Gastroesophageal sphincter (tissue), 4 donors: ENCODE data around the gene MBOAT2. TPM values are rescaled to one million over a fixed set of nuclear protein-coding genes. Genes with fewer than 3 reads are reported as not detected.

ENCODE experiments used
- ATAC-seq: fragments of 150-250 bp; one replicate; pipeline ENCODE4 v1.9.1; 2016; ENCODE audit warnings: mild to moderate bottlenecking, moderate library complexity
- H3K27ac ChIP-seq, 4 donors: fragments of 200-600 bp; sonication (generic) in 3 of 4; 1 replicate in 3 of 4; 2 replicates in 1 of 4; pipeline ENCODE4 v1.5.1; 2016 to 2019
- H3K27me3 ChIP-seq: fragments of 200-600 bp; sonication (generic); one replicate; pipeline ENCODE4 v1.5.1; 2019
- H3K36me3 ChIP-seq, 2 donors: fragments of 200-600 bp; sonication (generic); one replicate each; pipeline ENCODE4 v1.5.1; 2019; ENCODE audit warnings: control low read depth in 1 of 2
- H3K4me1 ChIP-seq, 3 donors: fragments of 200-600 bp; sonication (generic); 1 replicate in 2 of 3; 2 replicates in 1 of 3; pipeline ENCODE4 v1.5.1; 2016 to 2019; ENCODE audit warnings: control low read depth in 2 of 3
- H3K4me3 ChIP-seq, 2 donors: fragments of 200-600 bp; sonication (generic); one replicate each; pipeline ENCODE4 v1.5.1; 2019; ENCODE audit warnings: mild to moderate bottlenecking in 1 of 2, moderate library complexity in 1 of 2
- H3K9me3 ChIP-seq, 3 donors: fragments of 200-600 bp; sonication (generic); one replicate each; pipeline ENCODE4 v1.5.1; 2017 to 2019; ENCODE audit warnings: control low read depth in 2 of 3
- EP300 ChIP-seq: sonication (generic); formaldehyde crosslinking; IDR thresholded peaks from one replicate; pipeline ENCODE4 v1.6.1; 2017; ENCODE audit warnings: antibody characterized with exemption, mild to moderate bottlenecking
- POLR2A ChIP-seq, 2 donors: fragments of 450-650 bp; IDR thresholded peaks; one replicate each; pipeline ENCODE4 v1.6.1; 2017; ENCODE audit warnings: antibody characterized with exemption in 2 of 2, mild to moderate bottlenecking in 2 of 2, moderate library complexity in 1 of 2
- POLR2AphosphoS5 ChIP-seq: sonication (generic); formaldehyde crosslinking; IDR thresholded peaks from one replicate; pipeline ENCODE4 v1.6.1; 2017; ENCODE audit warnings: antibody characterized with exemption
- WGBS, 2 donors: methylation state at CpG; one replicate each; pipeline ENCODE4 v1.1.5; 2018; ENCODE audit warnings: low coverage in 1 of 2; 5-methylcytosine and 5-hydroxymethylcytosine counted together
- total RNA-seq, 4 donors: library from RNA; depleted of rRNA; stranded (reverse); fragments of >200 nt; gene quantifications; one replicate each; pipeline ENCODE4 v1.1.0, GENCODE V29; 2016
- TF ChIP-seq, protein P1 (sequence below), 4 experiments: fragments of 200-600 bp in 2 of 4; fragments of 450-650 bp in 2 of 4; sonication (generic) in 1 of 4; IDR thresholded peaks; one replicate each; pipeline ENCODE4 v1.5.1; 2017 to 2019; ENCODE audit warnings: antibody characterized with exemption in 4 of 4, mild to moderate bottlenecking in 2 of 4, moderate library complexity in 2 of 4

The MBOAT2 gene
- total RNA-seq, 4 donors from 2014 or later: 21.0 to 27.0 (median 23.5) TPM

DNA sequence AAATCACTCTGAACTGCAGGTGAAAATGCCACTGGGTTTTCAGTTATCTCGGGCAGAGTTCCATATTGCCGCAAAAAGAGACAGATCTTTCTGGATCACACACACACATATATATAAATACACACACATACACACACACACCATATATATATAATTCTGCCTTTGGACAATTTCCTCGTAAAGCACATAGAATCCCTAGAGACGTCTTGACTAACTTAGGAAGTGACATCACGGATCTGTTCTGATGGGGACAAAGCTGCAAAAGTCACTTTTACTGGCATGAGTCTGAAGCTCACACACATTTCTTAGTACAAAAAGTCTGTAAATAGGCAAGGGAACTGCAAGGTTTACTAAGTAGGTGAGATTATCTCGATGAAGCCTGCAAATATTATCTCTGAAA lies 28.6 kb upstream of the MBOAT2 start:
- ATAC-seq: no peak
- no peak overlapping the region for H3K27ac ChIP-seq
- no peak overlapping the region for H3K4me3 ChIP-seq
- H3K4me1 ChIP-seq: peaks cover 0 to 9% (median 0%) of the 10 kb centered on the region in 3 donors
- no peaks in the 10 kb centered on the region for H3K27me3 ChIP-seq
- TF ChIP-seq EP300 (no peak), POLR2A (IDR thresholded peaks at IDR 0.05) (no peak), POLR2AphosphoS5 (no peak)
- TF ChIP-seq, protein P1, sequence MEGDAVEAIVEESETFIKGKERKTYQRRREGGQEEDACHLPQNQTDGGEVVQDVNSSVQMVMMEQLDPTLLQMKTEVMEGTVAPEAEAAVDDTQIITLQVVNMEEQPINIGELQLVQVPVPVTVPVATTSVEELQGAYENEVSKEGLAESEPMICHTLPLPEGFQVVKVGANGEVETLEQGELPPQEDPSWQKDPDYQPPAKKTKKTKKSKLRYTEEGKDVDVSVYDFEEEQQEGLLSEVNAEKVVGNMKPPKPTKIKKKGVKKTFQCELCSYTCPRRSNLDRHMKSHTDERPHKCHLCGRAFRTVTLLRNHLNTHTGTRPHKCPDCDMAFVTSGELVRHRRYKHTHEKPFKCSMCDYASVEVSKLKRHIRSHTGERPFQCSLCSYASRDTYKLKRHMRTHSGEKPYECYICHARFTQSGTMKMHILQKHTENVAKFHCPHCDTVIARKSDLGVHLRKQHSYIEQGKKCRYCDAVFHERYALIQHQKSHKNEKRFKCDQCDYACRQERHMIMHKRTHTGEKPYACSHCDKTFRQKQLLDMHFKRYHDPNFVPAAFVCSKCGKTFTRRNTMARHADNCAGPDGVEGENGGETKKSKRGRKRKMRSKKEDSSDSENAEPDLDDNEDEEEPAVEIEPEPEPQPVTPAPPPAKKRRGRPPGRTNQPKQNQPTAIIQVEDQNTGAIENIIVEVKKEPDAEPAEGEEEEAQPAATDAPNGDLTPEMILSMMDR (IDR thresholded peaks at IDR 0.05): no peak
- no peaks in the 10 kb centered on the region for H3K36me3 ChIP-seq
- 90 to 100% methylated on average over 3 to 6 of the region's 6 CpGs for WGBS, 2 donors
- no peaks in the 10 kb centered on the region for H3K9me3 ChIP-seq

DNA sequence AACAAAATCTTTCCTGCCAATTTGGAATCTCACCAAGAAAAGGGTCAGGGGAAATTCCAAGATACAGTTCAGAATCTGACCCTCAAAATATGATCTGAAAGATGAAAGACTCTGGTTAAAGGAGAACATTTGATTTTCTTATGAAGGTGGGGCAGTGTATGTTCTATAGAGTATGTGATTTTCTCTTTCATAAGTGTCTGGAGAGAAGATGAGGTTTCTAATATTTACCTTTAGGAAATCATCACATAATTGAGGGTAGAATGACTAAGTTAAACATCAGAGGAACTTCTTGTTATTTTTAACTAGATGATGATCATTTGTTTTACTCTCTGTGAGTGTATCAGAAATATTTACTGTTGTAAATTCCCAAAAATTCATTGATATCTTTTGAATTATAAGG lies 27.8 kb upstream of the MBOAT2 start:
- no peaks in the 10 kb centered on the region for H3K9me3 ChIP-seq
- H3K36me3 ChIP-seq: no peaks in the 10 kb centered on the region
- no peak overlapping the region for H3K4me3 ChIP-seq
- H3K4me1 ChIP-seq: peaks cover 0 to 9% (median 0%) of the 10 kb centered on the region in 3 donors
- H3K27me3 ChIP-seq: no peaks in the 10 kb centered on the region
- no peak overlapping the region for H3K27ac ChIP-seq
- no peak for ATAC-seq
- no peak for TF ChIP-seq EP300
- no peak for TF ChIP-seq POLR2AphosphoS5
- TF ChIP-seq, protein P1 (IDR thresholded peaks at IDR 0.05): no peak
- TF ChIP-seq POLR2A (IDR thresholded peaks at IDR 0.05): no peak

DNA sequence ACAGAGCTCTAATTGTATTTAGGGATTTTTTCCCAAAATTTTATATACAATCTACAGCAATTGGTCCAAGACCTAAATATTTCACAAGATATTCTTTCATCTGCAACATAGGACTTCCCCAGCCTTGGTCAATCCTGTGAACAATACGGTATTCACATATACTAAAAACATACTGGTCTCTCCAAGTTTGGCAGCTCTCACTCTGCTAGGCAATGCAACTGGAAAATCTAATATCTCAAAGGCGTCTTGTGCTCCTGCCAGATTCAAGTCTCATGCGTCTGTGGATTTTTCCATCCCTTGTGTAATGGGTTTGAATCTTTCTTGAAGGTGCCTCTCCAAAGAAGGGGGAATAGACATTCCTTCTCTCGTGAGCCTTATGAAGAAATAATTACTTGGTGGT lies 27.4 kb upstream of the MBOAT2 start:
- TF ChIP-seq POLR2A (IDR thresholded peaks at IDR 0.05) (no peak), EP300 (no peak), POLR2AphosphoS5 (no peak)
- TF ChIP-seq, protein P1 (IDR thresholded peaks at IDR 0.05): no peak
- H3K36me3 ChIP-seq: no peaks in the 10 kb centered on the region
- peaks cover 0 to 9% (median 0%) of the 10 kb centered on the region in 3 donors for H3K4me1 ChIP-seq
- 14 to 29% methylated on average over 1 to 4 of the region's 4 CpGs for WGBS, 2 donors
- H3K9me3 ChIP-seq: no peaks in the 10 kb centered on the region
- H3K4me3 ChIP-seq: no peak overlapping the region
- H3K27ac ChIP-seq: no peak overlapping the region
- H3K27me3 ChIP-seq: no peaks in the 10 kb centered on the region
- no peak for ATAC-seq

DNA sequence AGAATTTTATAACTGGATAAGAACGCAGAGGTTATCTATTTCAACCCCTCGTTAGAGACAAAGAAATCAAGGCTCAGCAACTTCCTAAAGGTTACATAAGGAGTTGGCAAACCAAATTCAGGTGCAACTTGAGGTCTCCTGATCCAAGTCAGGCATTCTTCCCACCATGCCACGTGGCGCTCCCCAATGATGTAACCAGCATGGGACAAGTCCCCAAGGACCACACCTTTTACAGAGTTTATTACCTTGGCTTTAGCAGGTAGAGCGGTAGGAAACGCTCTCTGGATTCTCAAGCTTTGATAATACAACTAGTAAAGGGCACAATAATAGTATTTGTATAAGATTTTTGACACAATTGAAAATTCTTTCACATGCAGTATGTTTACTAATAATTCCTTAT lies 26.7 kb upstream of the MBOAT2 start:
- Histone ChIP-seq H3K27ac (no peak overlapping the region), H3K4me3 (no peak overlapping the region), H3K4me1 (peaks cover 0 to 9% (median 0%) of the 10 kb centered on the region in 3 donors), H3K27me3 (no peaks in the 10 kb centered on the region), H3K9me3 (no peaks in the 10 kb centered on the region), H3K36me3 (no peaks in the 10 kb centered on the region)
- TF ChIP-seq POLR2A (IDR thresholded peaks at IDR 0.05) (no peak), EP300 (no peak), POLR2AphosphoS5 (no peak)
- TF ChIP-seq, protein P1 (IDR thresholded peaks at IDR 0.05): no peak
- WGBS, 2 donors: 89 to 90% methylated on average over 3 to 5 of the region's 6 CpGs
- ATAC-seq: no peak

DNA sequence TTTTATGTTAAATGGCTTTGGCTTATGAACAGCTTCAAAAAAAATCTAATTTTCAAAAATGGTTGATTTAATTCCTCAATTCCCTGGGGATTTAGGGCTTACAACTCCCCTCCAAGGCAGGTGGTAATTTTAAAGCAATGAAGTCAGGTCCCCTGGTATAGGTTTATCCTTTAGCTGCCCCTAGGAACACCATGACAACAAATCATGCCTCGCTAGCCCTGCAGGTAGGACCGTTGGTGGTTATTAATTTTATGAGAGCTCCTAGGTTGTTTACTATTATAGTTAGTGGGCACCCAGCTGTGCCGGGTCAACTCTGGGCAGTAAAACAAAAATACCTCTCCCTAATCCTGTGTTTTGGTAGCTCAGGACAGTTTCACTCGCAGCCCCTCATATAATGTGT lies 26.2 kb upstream of the MBOAT2 start:
- Histone ChIP-seq H3K36me3 (no peaks in the 10 kb centered on the region), H3K4me3 (no peak overlapping the region), H3K4me1 (peaks cover 0 to 9% (median 0%) of the 10 kb centered on the region in 3 donors), H3K27me3 (no peaks in the 10 kb centered on the region), H3K9me3 (no peaks in the 10 kb centered on the region), H3K27ac (no peak overlapping the region)
- no peak for ATAC-seq
- 73 to 85% methylated on average over 2 to 4 of the region's 4 CpGs for WGBS, 2 donors
- TF ChIP-seq, protein P1 (IDR thresholded peaks at IDR 0.05): no peak
- TF ChIP-seq POLR2AphosphoS5: no peak
- TF ChIP-seq POLR2A (IDR thresholded peaks at IDR 0.05): no peak
- no peak for TF ChIP-seq EP300
